Activated CD8-positive, alpha-beta memory T cell treated with anti-CD3 and anti-CD28 coated beads for 48 hours (primary cell): ENCODE measurements around the gene SLC38A10.

Source experiments
- DNase-seq, 3 experiments: peaks; one replicate each; pipeline ENCODE4 v3.0.0-alpha.2; 2020; ENCODE audit warnings: low read depth in 2 of 3, low spot score in 2 of 3

SLC38A10 gene

DNA sequence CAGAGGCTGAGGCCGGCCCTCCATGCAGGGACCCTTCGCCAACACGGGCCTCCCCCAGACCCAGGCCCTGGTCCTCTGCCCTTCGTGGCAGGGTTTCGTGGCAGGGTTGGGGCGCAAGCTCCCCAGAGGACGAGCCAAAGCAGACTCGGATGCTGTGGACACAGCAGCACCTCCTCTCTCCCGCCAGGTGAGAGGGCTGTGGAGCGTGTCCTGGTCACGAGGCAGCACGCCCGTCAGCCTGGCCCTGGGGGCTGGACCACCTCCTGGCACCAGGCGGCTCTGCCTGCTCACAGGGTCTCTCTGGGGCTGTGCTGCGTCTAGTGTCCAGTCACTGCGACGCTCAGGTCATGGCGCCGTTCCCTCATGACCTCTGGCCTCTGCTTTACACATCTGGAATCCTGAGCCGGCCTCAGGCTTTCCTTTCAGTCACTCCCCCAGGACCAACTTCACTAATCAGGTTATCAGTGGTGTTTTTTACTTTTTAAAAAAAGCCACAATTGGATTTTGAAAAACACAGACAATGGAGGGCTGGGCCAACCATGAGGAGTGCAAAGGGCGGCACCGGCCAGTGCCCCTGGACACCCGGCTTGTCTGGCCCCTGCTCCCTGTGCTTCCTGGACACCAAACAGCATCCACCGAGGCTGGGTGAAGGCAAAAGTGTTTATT is 50.6 kb downstream of the SLC38A10 start:
- DNase-seq, result no peak

DNA sequence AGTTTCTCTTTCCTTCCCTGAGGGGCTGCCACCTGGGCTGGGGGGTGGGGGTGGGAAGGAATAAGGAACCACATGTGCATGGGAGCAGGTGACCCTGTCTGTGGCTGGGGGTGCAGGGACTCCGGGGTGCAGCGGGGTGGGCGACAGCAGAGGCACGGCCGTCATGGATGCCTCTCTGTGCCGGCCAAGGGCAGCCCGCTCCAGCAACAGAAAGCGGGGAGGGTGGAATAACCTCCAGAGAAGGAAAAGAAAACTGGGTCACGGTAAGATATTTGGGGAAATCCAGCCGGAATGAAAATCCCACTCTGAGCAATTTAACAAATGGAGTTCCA is 51.8 kb downstream of the SLC38A10 start:
- DNase-seq, result no peak

DNA sequence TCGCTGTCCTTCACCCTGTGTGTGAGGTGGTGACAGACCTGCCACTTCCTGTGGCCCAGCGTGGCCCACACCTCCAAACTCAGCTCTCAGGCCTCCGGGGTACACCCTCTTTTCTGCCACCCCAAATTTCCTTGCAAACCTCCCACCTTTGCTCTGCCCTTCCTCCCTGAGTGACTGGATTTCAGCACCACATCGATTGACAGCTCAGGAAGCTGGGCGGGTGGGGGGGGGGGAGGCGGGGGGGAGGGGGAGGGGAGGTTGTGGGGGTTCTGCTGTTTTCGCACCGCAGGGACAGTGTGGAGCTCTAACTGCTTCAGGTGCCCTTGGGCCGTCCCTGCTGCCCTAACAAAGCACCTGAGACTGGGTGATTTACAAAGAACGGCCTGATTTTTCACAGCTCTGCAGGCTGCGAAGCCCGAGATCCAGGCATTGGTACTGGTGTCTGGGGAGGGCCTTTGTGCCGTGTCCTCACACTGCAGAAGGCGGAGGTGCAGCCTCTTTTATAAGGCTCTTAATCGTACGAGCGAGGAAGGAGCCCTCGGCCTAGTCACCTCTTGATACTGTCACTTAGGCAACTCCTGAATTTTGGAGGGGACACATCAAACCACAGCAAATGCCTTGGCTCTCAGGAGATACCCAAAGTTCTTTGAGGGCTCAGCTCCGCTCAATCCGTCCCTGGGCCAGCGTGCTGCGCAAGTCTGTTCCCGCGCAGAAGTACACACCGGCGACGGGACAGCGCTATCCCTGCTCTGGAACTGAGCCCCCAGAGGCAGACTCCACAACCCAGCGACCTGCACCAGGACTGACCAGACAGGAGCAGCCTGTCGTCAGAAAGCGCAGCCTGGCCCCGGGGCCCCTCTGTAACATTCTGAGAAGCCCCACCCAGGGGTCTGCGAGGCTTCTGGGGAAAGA is 52.4 kb downstream of the SLC38A10 start:
- DNase-seq, result no peak

DNA sequence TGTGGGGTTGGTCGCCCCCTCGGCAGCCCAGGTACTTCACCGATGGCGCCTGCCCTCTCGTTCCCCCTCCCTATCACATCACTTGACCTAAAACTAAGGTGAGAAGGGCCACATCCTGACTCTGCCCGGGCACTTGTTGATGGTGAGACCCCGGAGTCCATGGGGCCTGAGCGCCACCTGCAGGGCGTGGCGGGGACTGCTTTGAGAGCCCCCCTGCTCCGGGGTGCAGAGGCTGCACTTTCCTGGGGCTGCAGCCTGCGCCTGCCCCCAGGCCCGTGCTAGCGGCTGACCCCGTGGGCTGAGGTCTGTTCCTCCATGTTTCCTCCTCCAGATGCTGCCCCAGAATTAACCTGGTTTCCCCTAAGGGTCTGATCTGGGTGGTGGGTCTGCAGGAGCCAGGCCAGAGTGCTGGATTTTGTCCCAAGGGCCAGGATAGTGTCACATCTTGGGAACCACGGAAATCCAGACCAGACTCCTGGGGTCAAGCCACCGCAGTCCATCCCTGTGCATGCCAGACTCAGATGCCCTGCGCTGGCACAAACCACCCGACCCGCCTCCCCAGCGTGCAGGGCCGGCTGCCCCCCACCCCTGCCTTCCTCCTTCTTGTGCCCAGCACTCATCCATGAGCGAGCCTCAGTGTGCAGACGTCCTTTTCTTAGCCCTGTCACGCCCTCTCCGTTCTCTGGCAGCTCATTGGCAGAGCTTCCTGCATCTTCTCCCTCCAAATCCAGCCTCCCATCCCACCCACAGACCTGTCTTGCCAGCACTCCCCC is 53.3 kb downstream of the SLC38A10 start:
- DNase-seq, result peak; percentile 47 to 70 (median 70)

DNA sequence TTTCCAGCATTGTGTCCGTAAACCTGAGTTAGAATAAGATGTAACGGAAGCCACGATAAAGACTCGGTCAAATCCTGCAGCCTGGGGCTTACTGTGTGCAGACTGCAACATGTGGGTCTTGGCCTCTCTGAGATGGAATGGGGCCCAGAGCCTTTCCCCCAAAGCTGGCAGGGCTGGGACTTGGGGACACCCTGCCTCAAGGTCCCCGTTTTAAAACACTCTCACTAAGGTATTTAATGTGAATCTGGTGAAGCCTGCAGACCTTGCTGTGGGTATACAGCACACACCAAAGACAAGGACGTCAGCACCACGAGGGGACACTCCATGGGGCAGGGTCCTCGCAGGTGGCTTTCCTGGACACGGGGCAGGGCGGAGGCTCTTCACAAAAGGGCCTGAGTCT is 53.9 kb downstream of the SLC38A10 start:
- no peak for DNase-seq

DNA sequence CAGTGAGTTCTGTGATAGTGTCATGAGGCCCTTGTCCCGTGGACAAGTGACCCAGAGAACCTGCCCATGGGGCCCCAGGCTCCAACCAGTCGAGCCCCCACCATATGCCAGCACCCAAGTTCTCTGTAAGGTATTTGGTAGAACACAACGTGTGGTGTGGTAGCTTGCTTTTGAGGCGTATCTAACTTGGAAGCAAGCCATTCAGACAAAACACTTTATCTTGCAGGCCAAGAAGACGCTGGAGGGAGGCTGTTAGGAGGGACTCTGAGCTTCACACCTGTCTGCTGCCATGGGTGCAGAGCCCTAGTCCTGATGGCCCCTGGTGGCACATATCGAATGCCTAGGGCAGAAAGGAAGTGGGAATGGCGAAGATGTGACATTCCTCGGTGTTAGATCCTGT is 54.3 kb downstream of the SLC38A10 start:
- DNase-seq, result no peak

DNA sequence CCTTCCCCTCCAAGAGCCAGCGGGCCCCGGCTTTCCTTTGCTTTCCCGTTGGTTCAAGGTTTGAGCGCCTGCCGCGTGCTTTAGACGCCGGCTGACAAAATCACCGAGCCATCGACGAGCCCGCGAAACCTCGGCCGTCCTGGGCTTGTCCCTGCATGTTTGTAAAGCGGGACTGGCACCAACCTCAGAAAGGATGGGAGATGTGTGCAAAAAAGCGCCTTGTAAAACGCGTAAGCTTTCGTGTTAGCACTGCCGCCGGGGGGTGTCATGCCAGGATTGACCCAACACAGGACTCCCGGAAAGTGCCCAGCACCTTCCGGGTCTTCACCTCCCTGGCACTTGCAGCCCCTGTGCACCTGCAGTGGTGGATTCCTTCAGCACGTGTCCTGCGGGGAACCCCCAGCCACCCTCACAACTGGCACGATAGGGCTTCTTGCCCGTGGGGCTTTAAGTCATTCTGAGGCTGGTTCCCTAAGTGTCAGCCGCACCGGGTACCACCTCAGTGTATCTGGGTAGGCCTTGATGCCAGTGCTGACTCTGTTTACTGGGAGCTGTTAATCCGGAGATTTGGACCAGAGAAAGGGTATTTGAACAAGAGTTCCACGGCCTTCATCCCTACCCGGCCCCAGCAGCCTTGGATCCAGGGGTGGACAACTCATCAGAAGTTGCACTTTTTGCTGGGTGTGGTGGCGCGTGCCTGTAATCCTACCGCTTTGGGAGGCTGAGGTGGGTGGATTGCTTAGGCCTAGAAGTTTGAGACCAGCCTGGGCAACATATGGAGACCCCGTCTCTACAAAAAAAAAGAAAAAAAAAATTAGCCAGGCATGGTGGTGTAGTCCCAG is 55.2 kb downstream of the SLC38A10 start:
- no peak for DNase-seq

DNA sequence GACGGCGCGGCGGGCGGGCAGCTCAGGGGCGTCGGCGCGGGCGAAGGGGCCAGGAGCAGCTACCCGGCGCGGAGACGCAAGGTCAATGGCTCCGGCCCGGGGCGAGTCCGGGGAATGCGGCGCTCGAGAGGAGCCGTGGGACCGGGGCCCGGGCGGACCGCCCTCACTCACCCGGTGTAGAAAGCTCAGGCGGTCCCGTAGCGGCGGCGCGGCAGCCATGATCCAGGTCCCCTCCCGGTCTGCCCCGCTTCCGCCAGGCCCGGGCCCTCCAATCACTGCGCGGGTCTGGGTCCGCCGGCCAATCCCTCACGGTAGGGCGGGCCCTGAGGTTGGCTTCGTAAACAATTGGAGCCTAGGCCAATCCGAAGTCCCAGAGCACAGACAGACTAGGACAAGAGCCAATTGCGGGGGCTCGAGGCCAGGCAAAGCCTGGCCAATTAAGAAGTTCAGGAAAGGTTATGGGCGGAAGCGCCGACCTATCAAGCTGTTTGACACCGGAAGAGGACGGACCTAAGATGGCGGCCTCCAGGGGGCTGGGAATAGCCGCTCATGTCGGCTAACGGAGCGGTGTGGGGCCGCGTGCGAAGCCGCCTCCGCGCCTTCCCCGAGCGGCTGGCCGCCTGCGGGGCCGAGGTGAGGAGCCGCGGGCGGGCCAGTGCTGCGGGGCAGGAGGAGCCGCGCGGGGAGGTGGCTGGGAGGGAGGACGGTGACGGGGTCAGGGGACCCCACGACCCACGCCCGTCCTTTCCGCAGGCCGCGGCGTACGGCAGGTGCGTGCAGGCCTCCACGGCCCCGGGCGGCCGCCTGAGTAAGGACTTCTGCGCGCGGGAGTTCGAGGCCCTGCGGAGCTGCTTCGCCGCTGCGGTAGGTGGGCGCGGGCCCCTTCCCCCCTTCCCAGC is 56.0 kb downstream of the SLC38A10 start, which contains the start of the genes NDUFAF8 and TEPSIN:
TSS of gene NDUFAF8 (plus strand) at position 504 of the 899 bp plus-strand sequence. CDS start at position 550, 46 bp downstream.
TSS of gene TEPSIN (minus strand) at position 241 of the 899 bp plus-strand sequence. CDS start at position 219, 22 bp downstream.
- DNase-seq, result peak; percentile 65 to 87 (median 72)

DNA sequence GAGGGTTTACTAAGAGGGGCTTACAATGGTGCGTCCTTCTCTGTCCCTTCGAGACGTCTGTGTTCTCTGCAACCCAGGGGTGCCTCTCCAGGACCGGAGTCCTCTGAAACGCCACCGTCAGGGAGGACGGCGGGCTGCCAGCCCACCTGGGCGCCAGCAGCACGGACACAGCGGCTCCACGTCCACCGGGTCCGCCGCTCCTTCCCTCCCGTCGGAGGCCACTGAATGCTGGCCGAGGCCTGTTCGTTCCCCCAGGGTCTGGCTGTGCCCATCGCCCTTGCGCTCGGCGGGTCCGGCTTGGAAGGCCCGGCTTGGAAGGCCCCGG is 56.7 kb downstream of the SLC38A10 start:
- DNase-seq, result no peak

DNA sequence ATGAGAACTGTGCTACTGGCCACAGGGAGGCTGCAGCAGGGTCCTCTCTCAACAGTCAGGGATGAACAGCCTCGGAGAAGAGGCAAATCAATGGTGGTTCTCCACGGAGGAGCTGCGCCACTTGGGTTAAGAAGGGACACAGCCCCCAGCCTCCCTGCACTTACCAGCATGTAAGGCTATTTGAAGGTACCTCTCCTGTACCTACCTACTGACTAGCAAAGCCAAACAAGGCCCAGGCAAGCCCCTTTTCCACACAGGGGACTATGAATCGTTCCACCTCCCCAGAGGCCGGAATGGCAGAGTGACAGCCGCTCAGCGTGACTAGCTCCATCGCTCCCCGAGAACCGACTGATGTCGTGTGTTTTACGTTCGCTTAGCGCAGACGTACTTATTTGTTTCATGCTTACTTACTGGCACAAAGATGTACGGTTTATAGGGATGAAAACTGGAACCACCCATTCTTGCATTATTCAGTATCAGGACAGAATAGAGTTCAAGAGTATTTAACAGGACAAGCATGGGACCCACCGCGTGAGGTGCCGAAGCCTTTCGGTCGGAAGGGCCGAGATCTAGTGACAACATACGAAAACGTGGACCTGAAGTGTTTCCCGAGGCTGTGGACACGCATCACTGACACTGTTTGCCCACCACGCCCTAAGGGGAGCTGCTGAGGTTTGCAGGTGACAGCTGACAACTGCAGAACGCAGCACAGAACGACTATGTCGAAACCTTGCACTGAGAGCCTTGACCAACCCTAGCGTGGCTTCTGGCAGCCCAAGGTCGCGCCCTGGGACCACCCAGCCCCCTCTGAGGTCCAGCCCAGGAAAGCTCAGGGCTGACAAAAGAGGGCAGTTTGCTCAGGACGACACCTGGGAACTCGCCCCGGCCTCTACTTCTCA is 57.3 kb downstream of the SLC38A10 start:
- no peak for DNase-seq

DNA sequence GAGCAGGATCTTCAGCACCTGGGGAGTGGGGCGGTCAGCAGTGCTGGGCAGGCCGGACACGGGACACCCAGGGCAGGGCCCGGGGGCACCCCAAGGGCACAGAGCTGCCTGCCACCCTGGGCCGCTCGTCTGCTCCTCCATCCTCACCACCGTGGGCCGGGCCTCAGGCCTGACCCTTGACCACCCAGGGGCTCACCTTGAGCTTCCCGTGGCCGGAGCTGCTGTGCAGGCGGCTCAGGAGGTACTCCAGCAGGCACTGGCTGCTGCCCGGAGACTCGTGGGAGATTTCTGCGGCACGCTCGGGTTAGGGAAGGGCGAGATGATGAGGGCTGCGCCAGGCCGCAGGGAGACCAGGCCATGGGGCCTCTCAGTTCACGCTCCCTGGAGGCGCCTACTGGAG is 58.3 kb downstream of the SLC38A10 start:
- no peak for DNase-seq

DNA sequence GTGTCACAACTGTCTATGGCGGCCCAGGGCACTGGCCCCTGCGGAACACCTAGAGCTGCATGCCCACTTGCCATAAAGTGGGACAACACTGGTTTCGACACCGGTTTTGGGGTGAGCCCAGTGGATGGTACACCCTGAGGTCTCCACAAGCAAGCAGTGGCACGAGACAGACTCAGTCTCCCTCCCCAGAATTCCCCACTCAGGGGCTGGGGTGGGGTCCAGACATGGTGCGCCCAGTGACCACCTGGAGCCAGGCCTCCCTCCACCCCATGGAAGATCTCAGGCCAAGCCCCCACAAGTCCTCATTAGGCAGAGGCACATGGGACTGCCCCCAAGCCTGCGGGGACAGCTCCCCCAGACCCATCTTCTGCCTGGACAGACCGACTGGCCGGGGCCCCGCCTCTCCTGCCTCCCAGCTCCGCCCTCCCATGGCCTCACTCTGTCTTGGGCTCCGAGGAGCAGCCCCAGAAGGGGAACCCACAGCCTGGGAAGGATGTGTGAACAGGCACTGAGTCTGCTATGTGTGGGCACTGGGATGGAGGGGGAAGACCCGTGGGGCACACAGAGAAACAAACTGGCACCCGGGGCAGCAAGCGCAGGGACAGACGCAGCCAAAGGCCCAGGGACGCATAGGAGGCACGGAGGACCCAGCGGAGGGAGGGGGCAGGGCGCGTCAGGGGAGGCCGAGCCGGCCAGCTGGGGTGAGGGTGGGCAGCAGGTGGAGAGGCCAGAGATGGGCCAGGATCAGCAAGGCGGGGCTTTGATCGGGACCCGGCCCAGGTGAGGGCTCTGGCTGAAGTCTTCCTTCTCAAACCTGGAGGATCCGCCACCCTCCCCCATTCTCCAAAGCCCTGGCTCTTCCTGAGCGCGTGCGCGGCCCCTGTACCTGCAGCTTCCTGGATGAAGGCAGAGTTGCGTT is 59.0 kb downstream of the SLC38A10 start:
- no peak for DNase-seq

DNA sequence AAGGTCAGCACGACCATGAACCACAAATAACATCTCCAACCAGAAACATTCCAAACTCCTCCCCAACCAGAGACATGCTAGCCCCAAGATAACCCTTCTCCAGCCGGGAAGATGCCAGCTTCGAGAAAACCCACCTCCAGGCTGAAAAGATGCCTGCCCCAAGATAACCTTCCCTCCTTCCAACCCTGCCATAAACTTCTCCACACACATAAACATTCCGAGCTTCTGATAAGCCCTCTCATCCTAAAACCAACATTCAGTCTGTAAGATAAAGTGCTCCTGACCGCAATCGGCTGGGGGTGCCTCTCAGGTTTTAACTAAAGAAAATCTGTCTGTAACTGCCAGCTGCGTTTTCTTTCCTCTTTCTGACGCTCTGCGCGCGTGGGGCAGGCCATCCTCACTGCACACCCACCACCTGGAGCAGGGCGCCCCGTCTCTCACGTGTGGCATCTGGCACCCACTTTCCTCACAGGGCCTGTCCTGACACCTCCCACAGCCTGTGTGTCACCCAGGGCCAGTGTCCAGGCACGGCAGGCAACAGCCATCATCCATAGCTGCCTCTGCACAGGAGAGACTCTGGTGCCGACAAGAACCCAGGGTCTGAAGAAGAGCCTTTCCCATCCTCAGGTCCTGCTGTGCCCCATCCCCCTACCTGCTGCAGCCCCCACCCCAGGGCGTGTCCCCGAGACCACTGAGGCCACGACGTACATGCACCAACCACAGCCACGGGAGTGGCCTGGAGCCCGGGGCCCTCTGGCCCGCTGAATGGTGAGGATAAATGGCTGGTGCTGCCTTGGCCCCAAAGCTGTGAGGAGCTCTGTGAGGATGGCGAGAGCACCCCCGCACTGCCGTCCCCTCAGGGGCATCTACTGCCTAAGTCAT is 59.9 kb downstream of the SLC38A10 start:
- no peak for DNase-seq

DNA sequence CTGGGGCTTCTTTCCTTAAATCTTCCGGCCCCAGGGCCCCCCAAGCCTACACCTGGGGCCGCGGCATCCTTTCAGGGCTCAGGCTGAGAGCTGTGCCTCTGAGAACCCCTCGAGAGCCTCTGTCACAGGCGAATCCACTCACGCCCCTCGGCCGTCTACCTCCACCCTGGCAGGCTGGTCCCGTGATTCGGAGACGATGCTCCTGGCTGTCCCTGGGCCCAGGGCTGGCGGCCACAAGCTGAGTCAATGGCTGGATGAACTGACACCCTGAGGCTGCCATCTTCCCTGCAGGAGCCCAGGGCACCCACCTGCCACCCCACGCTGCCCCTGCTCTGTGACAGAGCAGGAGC is 60.6 kb downstream of the SLC38A10 start:
- no peak for DNase-seq

DNA sequence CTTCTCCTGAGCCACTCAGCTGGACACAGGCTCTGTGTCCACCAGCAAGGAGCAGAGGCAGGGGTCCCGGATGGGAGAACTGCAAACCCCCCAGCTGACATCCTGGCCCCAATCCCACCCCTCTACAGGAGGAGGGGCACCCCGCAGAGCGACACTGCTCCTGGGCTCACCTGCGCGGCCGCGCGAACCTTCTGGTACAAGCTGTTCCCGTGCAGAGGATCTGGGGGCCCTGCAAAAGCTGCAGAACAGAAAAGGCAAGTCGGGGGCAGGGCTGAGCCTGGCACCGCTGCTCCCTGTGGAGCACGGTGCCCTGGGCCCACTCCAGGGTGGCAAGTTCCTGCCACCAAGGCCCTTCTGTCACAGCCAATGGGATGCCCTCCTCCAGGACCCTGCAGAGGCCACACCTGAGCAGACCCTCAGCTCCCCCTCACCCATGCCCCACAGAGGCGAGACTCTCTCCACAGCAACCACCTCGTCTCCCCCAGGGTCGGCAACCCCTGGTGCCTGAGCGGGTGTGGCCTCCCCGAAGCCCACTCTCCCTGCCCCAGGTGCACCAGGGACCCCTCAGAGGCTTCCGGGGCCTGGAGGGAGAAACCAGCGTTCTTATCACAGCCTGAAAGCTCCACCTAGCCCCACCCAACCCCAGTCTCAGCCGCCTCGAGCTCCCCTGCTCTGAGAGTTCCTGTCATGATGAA is 61.1 kb downstream of the SLC38A10 start:
- no peak for DNase-seq

DNA sequence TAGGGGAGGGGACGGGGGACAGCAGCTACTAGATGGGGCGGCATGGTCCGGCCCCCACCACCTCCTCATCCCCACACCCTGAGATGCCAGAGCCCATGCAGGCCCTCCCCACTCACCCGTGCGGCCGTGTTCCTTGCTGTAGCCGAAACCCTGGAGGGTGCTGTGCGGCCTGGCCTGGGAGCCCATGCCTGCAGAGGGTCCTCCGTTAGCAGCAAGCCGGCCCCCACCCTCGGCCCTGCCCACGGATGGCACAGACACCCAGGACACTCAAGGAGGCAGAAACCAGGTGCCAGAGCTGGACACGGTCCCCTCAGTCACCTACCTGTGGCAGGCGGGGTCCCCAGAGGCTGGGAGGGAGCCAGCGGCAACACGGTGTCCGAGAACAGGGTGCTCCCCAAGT is 61.8 kb downstream of the SLC38A10 start:
- DNase-seq, result no peak
